Bronchial epithelial cell (primary cell): ENCODE results near the gene TMPRSS11E. TPM values are rescaled to one million over a fixed set of nuclear protein-coding genes. Genes with fewer than 3 reads are reported as not detected.
"Not testable (repeated sequence)": the region's sequence is repeated elsewhere in the genome, so short reads cannot be mapped to it uniquely, and the experiment has no call there.

Experiments
- DNase-seq: peaks from one replicate; pipeline ENCODE4 v3.0.0-alpha.2; 2010; ENCODE audit warnings: low read depth
- FAIRE-seq: peaks from 2 replicates; lab custom pipeline; 2011; peaks lifted over from hg19 to GRCh38; lab: Jason Lieb, UNC
- H3K27me3 ChIP-seq: 2 replicates; pipeline ENCODE4 v1.5.1; 2011; ENCODE audit warnings: low read length; ENCODE audit not compliant: control insufficient read depth, insufficient read depth
- H3K36me3 ChIP-seq: 2 replicates; pipeline ENCODE4 v1.5.1; 2011; ENCODE audit warnings: low read length; ENCODE audit not compliant: control insufficient read depth, insufficient read depth
- H3K4me3 ChIP-seq: 2 replicates; pipeline ENCODE4 v1.5.1; 2011; ENCODE audit warnings: mild to moderate bottlenecking, low read depth, low read length, control low read depth
- CTCF ChIP-seq: IDR thresholded peaks from 2 replicates; pipeline ENCODE4 v1.5.1; 2011; ENCODE audit warnings: mild to moderate bottlenecking, moderate library complexity, low read length, control low read depth, inconsistent platforms; ENCODE audit not compliant: insufficient read depth, severe bottlenecking
- total RNA-seq: library from RNA; depleted of rRNA; stranded (reverse); fragments of >200 nt; gene quantifications from 2 replicates; pipeline ENCODE4 v1.2.1, GENCODE V29; 2014

TMPRSS11E gene
- total RNA-seq: 9.2 and 45.2 TPM in 2 replicates

GRCh38 chr4:68447201-68447600 lies at the start of gene TMPRSS11E:
TMPRSS11E (plus strand) TSS chr4:68447463; CDS start chr4:68447513, 50 bp downstream.
- H3K36me3 ChIP-seq: no peaks in the 10 kb centered on the region
- H3K27me3 ChIP-seq: no peaks in the 10 kb centered on the region
- FAIRE-seq (no peak), DNase-seq (peak; percentile 86)
- no peak for TF ChIP-seq CTCF
- no peak within 1 kb of the TSS for H3K4me3 ChIP-seq

GRCh38 chr4:68399306-68399705 lies 48.0 kb upstream of the TMPRSS11E start:
- Histone ChIP-seq H3K27me3 (no peaks in the 10 kb centered on the region), H3K4me3 (no peak overlapping the region), H3K36me3 (no peaks in the 10 kb centered on the region)
- FAIRE-seq: no peak
- no peak for TF ChIP-seq CTCF
- no peak for DNase-seq

- no peak for TF ChIP-seq CTCF
- DNase-seq: peak; percentile 35
- FAIRE-seq: no peak
- H3K4me3 ChIP-seq: no peak overlapping the region
- H3K36me3 ChIP-seq: no peaks in the 10 kb centered on the region
- no peaks in the 10 kb centered on the region for H3K27me3 ChIP-seq
Observed at GRCh38 chr4:68401231-68401630, 46.0 kb upstream of the TMPRSS11E start.

- H3K36me3 ChIP-seq: no peaks in the 10 kb centered on the region
- no peak for TF ChIP-seq CTCF
- no peak for DNase-seq
- FAIRE-seq: no peak
- no peak overlapping the region for H3K4me3 ChIP-seq
- H3K27me3 ChIP-seq: no peaks in the 10 kb centered on the region
Observed at GRCh38 chr4:68404153-68404552, 43.1 kb upstream of the TMPRSS11E start.

GRCh38 chr4:68405718-68406478 lies 41.4 kb upstream of the TMPRSS11E start:
- DNase-seq, H3K36me3 ChIP-seq, FAIRE-seq, H3K27me3 ChIP-seq, H3K4me3 ChIP-seq: not testable (repeated sequence)

- Histone ChIP-seq H3K36me3 (no peaks in the 10 kb centered on the region), H3K4me3 (no peak overlapping the region), H3K27me3 (no peaks in the 10 kb centered on the region)
- FAIRE-seq (no peak), DNase-seq (no peak)
- TF ChIP-seq CTCF: no peak
Observed at GRCh38 chr4:68406479-68406859, 40.8 kb upstream of the TMPRSS11E start.

GRCh38 chr4:68407015-68407867 lies 40.0 kb upstream of the TMPRSS11E start:
- not testable (repeated sequence) for DNase-seq, FAIRE-seq, H3K27me3 ChIP-seq, H3K36me3 ChIP-seq, H3K4me3 ChIP-seq
